K562 (cell line): ENCODE measurements around the gene PCAT6. TPM values are rescaled to one million over a fixed set of nuclear protein-coding genes. Genes with fewer than 3 reads are reported as not detected.

Experiments used
- ARID3A ChIP-seq: IDR thresholded peaks from 2 replicates; pipeline ENCODE4 v1.6.1; 2012; ENCODE audit warnings: low read depth, low read length, improper control_type of control experiment, borderline replicate concordance
- DEAF1 ChIP-seq: fragments of 450-650 bp; formaldehyde crosslinking; IDR thresholded peaks from 2 replicates; pipeline ENCODE4 v1.4.0; 2020; ENCODE audit warnings: mild to moderate bottlenecking, moderate library complexity
- MAFF ChIP-seq: IDR thresholded peaks from 2 replicates; pipeline ENCODE4 v1.6.1; 2012; ENCODE audit warnings: low read length, improper control_type of control experiment
- POU5F1 ChIP-seq: fragments of 150-350 bp; IDR thresholded peaks from 2 replicates; pipeline ENCODE4 v1.6.1; 2014; ENCODE audit warnings: borderline replicate concordance, low read length, low read depth, mild to moderate bottlenecking; ENCODE audit not compliant: partially characterized antibody
- TRIM25 ChIP-seq: fragments of 450-650 bp; IDR thresholded peaks from 2 replicates; pipeline ENCODE4 v1.7.0; 2016; ENCODE audit warnings: borderline replicate concordance
- polyA plus RNA-seq, 8 experiments: library from polyadenylated mRNA; depleted of rRNA in 4 of 8; stranded (reverse) in 5 of 8; unstranded in 3 of 8; fragments of >200 nt; fragmentation: Nextera tagmentation in 2 of 8; fragmentation: Illumina TruSeq in 1 of 8; extraction: Ambion mirVana in 2 of 8; extraction: Trizol in 1 of 8; gene quantifications; 2 replicates each; pipeline versions ENCODE4 v1.2.1 to v1.2.3, GENCODE V29; 2011 to 2014; ENCODE audit warnings: inconsistent platforms in 1 of 8, missing spikeins in 1 of 8
- total RNA-seq, 7 experiments: library from RNA; depleted of rRNA in 6 of 7; stranded (reverse); fragments of >200 nt in 6 of 7; fragmentation: Illumina TruSeq in 2 of 7; extraction: Trizol in 2 of 7; gene quantifications; 2 replicates each; pipeline versions ENCODE4 v1.2.1 to v1.2.3, GENCODE V29; 2011 to 2021; ENCODE audit warnings: low replicate concordance in 1 of 7

Gene PCAT6
- total and polyA plus RNA-seq, 9 of the 15 experiments (the other 6 are each of a cell fraction or from before 2014, with no cell fraction given), result 0.25 to 2.4 (median 0.54) TPM; not detected in 1

- TF ChIP-seq DEAF1 (CRISPR knock-in tag), result no peak
- TF ChIP-seq TRIM25, result no peak
- no peak for TF ChIP-seq ARID3A
- TF ChIP-seq MAFF, result no peak
- TF ChIP-seq POU5F1, result no peak
These were observed 24.9 kb downstream of the PCAT6 start (continued) for GRCh38 chr1:202835548-202836072.
